ENCODE results near the gene APEH. TPM values are rescaled to one million over a fixed set of nuclear protein-coding genes. Genes with fewer than 3 reads are reported as not detected.

APEH gene
- polyA plus RNA-seq, 1 donor from 2014 or later = 98.4 TPM

GRCh38 chr3:49700014-49700413, 25.9 kb downstream of the APEH start:
- no peaks in the 10 kb centered on the region for H3F3A ChIP-seq (ENCODE audit: insufficient read depth, low read length, poor library complexity, severe bottlenecking)
- H3K9ac ChIP-seq (ENCODE audit: low read length) = no peak overlapping the region
- no peaks in the 10 kb centered on the region for H3K9me2 ChIP-seq (ENCODE audit: insufficient read depth, low read length)
- H3K79me2 ChIP-seq (replicated peaks; ENCODE audit: insufficient read depth, low read length) = no peaks in the 10 kb centered on the region
- H3K4me3 ChIP-seq (ENCODE audit: low read length) = no peak overlapping the region
- H3K27me3 ChIP-seq (ENCODE audit: insufficient read depth, low read depth, low read length) = no peaks in the 10 kb centered on the region
- TF ChIP-seq TAF1 (IDR thresholded peaks at IDR 0.05; ENCODE audit: low read depth) = no peak
- TF ChIP-seq POLR2AphosphoS5 (IDR thresholded peaks at IDR 0.05) = no peak
- TF ChIP-seq CTCF (IDR thresholded peaks at IDR 0.05; ENCODE audit: poor library complexity, severe bottlenecking) = no peak
- TF ChIP-seq SMC3 (conservative IDR thresholded peaks at IDR 0.05; ENCODE audit: poor library complexity) = no peak
- TF ChIP-seq EP300 (conservative IDR thresholded peaks at IDR 0.05; ENCODE audit: poor library complexity, severe bottlenecking) = no peak
- no peak for TF ChIP-seq MXI1 (conservative IDR thresholded peaks at IDR 0.05; ENCODE audit: poor library complexity, severe bottlenecking)
- TF ChIP-seq RAD21 (conservative IDR thresholded peaks at IDR 0.05) = no peak
- no peak for TF ChIP-seq REST (IDR thresholded peaks at IDR 0.05; ENCODE audit: borderline replicate concordance)
- TF ChIP-seq EZH2 (IDR thresholded peaks at IDR 0.05; ENCODE audit: borderline replicate concordance, insufficient read depth, low read length, poor library complexity, severe bottlenecking) = no peak
- no peak overlapping the region for H2AFZ ChIP-seq (ENCODE audit: low read depth, low read length)
- H3K27ac ChIP-seq (ENCODE audit: low read length) = no peak overlapping the region
- H3K9me3 ChIP-seq (ENCODE audit: low read length) = no peaks in the 10 kb centered on the region
- no peaks in the 10 kb centered on the region for H4K20me1 ChIP-seq (ENCODE audit: insufficient read depth)
- H3K4me2 ChIP-seq (ENCODE audit: low read length) = no peak overlapping the region
- H3K36me3 ChIP-seq (ENCODE audit: insufficient read depth, low read length) = no peaks in the 10 kb centered on the region

GRCh38 chr3:49700453-49701128, 26.4 kb downstream of the APEH start:
- Histone ChIP-seq H3K9ac (ENCODE audit: low read length) (no peak overlapping the region), H3K79me2 (replicated peaks; ENCODE audit: insufficient read depth, low read length) (no peaks in the 10 kb centered on the region), H3K4me2 (ENCODE audit: low read length) (no peak overlapping the region), H3K9me2 (ENCODE audit: insufficient read depth, low read length) (no peaks in the 10 kb centered on the region), H4K20me1 (ENCODE audit: insufficient read depth) (no peaks in the 10 kb centered on the region), H3K27me3 (ENCODE audit: insufficient read depth, low read depth, low read length) (no peaks in the 10 kb centered on the region), H3K4me3 (ENCODE audit: low read length) (no peak overlapping the region), H3K36me3 (ENCODE audit: insufficient read depth, low read length) (no peaks in the 10 kb centered on the region), H2AFZ (ENCODE audit: low read depth, low read length) (no peak overlapping the region), H3K9me3 (ENCODE audit: low read length) (no peaks in the 10 kb centered on the region), H3K27ac (ENCODE audit: low read length) (no peak overlapping the region), H3F3A (ENCODE audit: insufficient read depth, low read length, poor library complexity, severe bottlenecking) (no peaks in the 10 kb centered on the region)
- TF ChIP-seq SMC3 (conservative IDR thresholded peaks at IDR 0.05; ENCODE audit: poor library complexity) = no peak
- no peak for TF ChIP-seq POLR2AphosphoS5 (IDR thresholded peaks at IDR 0.05)
- TF ChIP-seq CTCF (IDR thresholded peaks at IDR 0.05; ENCODE audit: poor library complexity, severe bottlenecking) = no peak
- TF ChIP-seq EP300 (conservative IDR thresholded peaks at IDR 0.05; ENCODE audit: poor library complexity, severe bottlenecking) = no peak
- TF ChIP-seq EZH2 (IDR thresholded peaks at IDR 0.05; ENCODE audit: borderline replicate concordance, insufficient read depth, low read length, poor library complexity, severe bottlenecking) = no peak
- TF ChIP-seq MXI1 (conservative IDR thresholded peaks at IDR 0.05; ENCODE audit: poor library complexity, severe bottlenecking) = no peak
- TF ChIP-seq RAD21 (conservative IDR thresholded peaks at IDR 0.05) = no peak
- no peak for TF ChIP-seq REST (IDR thresholded peaks at IDR 0.05; ENCODE audit: borderline replicate concordance)
- TF ChIP-seq TAF1 (IDR thresholded peaks at IDR 0.05; ENCODE audit: low read depth) = no peak

Measured in neural cell (in vitro differentiated cells).